Measurements from ENCODE around the gene LASP1. TPM values are rescaled to one million over a fixed set of nuclear protein-coding genes. Genes with fewer than 3 reads are reported as not detected.

LASP1 gene
- total RNA-seq (2014; rRNA removed), result 106 and 120 TPM in 2 replicates
- Bru-seq, nascent RNA, result percentile 82 among the genes with signal in this experiment
- percentile 95 among the genes with signal in this experiment for BruChase-seq, experiment 1, labeled RNA remaining after a 6-hour chase
- percentile 85 among the genes with signal in this experiment for BruChase-seq, experiment 2, labeled RNA remaining after a 2-hour chase
- long read RNA-seq, full-length matches to known transcripts, result 73 of 268 reads
- long read RNA-seq, partial matches to known transcripts, result 187 of 268 reads
- long read RNA-seq, other reads (novel, unspliced or antisense), result 8 of 268 reads

- Histone ChIP-seq H3K9ac (ENCODE audit: low read length) (peak within 1 kb of the TSS; percentile 77), H3K4me3 (ENCODE audit: low read length) (peak within 1 kb of the TSS; percentile 98), H3K9me3 (ENCODE audit: low read length) (no peaks in the 10 kb centered on the region), H3F3A (ENCODE audit: low read length, unreplicated experiment) (no peaks in the 10 kb centered on the region), H3K79me2 (ENCODE audit: low read length) (peaks cover 48% of the 10 kb centered on the region), H3K27me3 (ENCODE audit: low read length) (no peaks in the 10 kb centered on the region), H3K4me1 (ENCODE audit: insufficient read depth, low read length) (peaks cover 25% of the 10 kb centered on the region), H2AFZ (ENCODE audit: low read length) (peak within 1 kb of the TSS; percentile 91), H3K4me2 (ENCODE audit: low read length) (peak within 1 kb of the TSS; percentile 90), H3K27ac (ENCODE audit: low read length) (peak within 1 kb of the TSS; percentile 29), H4K20me1 (ENCODE audit: low read length) (peaks cover 15% of the 10 kb centered on the region), H3K9me2 (replicated peaks; ENCODE audit: low read length) (no peaks in the 10 kb centered on the region), H3K36me3 (ENCODE audit: low read depth, low read length) (no peaks in the 10 kb centered on the region)
- POLR2A ChIA-PET (ENCODE audit: unreplicated experiment), result interaction anchor here (0.6 kb wide), 1 partner anchor 16 kb away, joined by 3 read pairs; no protein-coding TSS in a partner anchor
- CTCF ChIA-PET, result no interaction called here
- BruUV-seq (replicated peaks), result no TSS peak
- ATAC-seq, result peak; percentile 71
- DNase-seq, result peak; percentile 83
- TF ChIP-seq EZH2 (IDR thresholded peaks at IDR 0.05; ENCODE audit: low read length, unreplicated experiment), result no peak
- no peak for TF ChIP-seq CTCF (conservative IDR thresholded peaks at IDR 0.05; ENCODE audit: low read depth, low read length)
- no peak for TF ChIP-seq EZH2phosphoT487 (IDR thresholded peaks at IDR 0.05; ENCODE audit: borderline replicate concordance, low read length)
- intact Hi-C loops (cut with micrococcal nuclease), result no loop called here
Measured at GRCh38 chr17:38869526-38870258, at the start of gene LASP1. Gene LASP1 (plus strand): TSS chr17:38870058. CDS start chr17:38870190, 132 bp downstream.

- no peaks in the 10 kb centered on the region for H3F3A ChIP-seq (ENCODE audit: low read length, unreplicated experiment)
- H3K9ac ChIP-seq (ENCODE audit: low read length), result peak within 1 kb of the TSS; percentile 98
- H3K9me3 ChIP-seq (ENCODE audit: low read length), result no peaks in the 10 kb centered on the region
- H3K4me3 ChIP-seq (ENCODE audit: low read length), result peak within 1 kb of the TSS; percentile 80
- peak within 1 kb of the TSS; percentile 71 for H2AFZ ChIP-seq (ENCODE audit: low read length)
- H3K79me2 ChIP-seq (ENCODE audit: low read length), result peaks cover 35% of the 10 kb centered on the region
- H3K27me3 ChIP-seq (ENCODE audit: low read length), result no peaks in the 10 kb centered on the region
- peaks cover 9% of the 10 kb centered on the region for H3K4me1 ChIP-seq (ENCODE audit: insufficient read depth, low read length)
- intact Hi-C loops (cut with micrococcal nuclease), result no loop called here
- DNase-seq, result peak; percentile 93
- TSS peak; percentile 98 for BruUV-seq (replicated peaks)
- ATAC-seq, result peak; percentile 85
- POLR2A ChIA-PET (ENCODE audit: unreplicated experiment), result interaction anchor here (0.6 to 0.7 kb wide), 2 partner anchors 9 to 18 kb away, joined by 4 to 8 read pairs; no protein-coding TSS in a partner anchor
- H4K20me1 ChIP-seq (ENCODE audit: low read length), result no peaks in the 10 kb centered on the region
- peak within 1 kb of the TSS; percentile 97 for H3K27ac ChIP-seq (ENCODE audit: low read length)
- no peaks in the 10 kb centered on the region for H3K9me2 ChIP-seq (replicated peaks; ENCODE audit: low read length)
- peaks cover 5% of the 10 kb centered on the region for H3K36me3 ChIP-seq (ENCODE audit: low read depth, low read length)
- CTCF ChIA-PET, result no interaction called here
- H3K4me2 ChIP-seq (ENCODE audit: low read length), result peak within 1 kb of the TSS; percentile 78
- TF ChIP-seq EZH2phosphoT487 (IDR thresholded peaks at IDR 0.05; ENCODE audit: borderline replicate concordance, low read length), result no peak
- no peak for TF ChIP-seq EZH2 (IDR thresholded peaks at IDR 0.05; ENCODE audit: low read length, unreplicated experiment)
- TF ChIP-seq CTCF (conservative IDR thresholded peaks at IDR 0.05; ENCODE audit: low read depth, low read length), result no peak
Measured at GRCh38 chr17:38824899-38825761, 44.7 kb upstream of the LASP1 start, which contains the start of gene CWC25. Gene CWC25 (minus strand): TSS chr17:38825321. CDS start chr17:38825183, 138 bp downstream.
